HL-60 (cell line): ENCODE results near the gene AMN.

Experiments used
- DNase-seq, 2 experiments: peaks; one replicate each; pipeline ENCODE4 v3.0.0-alpha.2; 2010 to 2020; ENCODE audit warnings: low read depth in 1 of 2, low spot score in 1 of 2
- H3K27ac ChIP-seq: fragments of 250-450 bp; sonication (Bioruptor Pico); replicated peaks from 2 replicates; pipeline ENCODE4 v1.5.1; 2020; ENCODE audit warnings: mild to moderate bottlenecking, moderate library complexity
- H3K27me3 ChIP-seq: fragments of 250-450 bp; sonication (Bioruptor Pico); 2 replicates; pipeline ENCODE4 v1.5.1; 2021; ENCODE audit warnings: mild to moderate bottlenecking, moderate library complexity; ENCODE audit not compliant: insufficient read depth, poor library complexity, severe bottlenecking
- H3K4me3 ChIP-seq: replicated peaks from 2 replicates; pipeline ENCODE4 v1.5.1; 2011; ENCODE audit warnings: mild to moderate bottlenecking, control low read depth, low read length; ENCODE audit not compliant: insufficient read depth
- CTCF ChIP-seq: IDR thresholded peaks from one replicate; pipeline ENCODE4 v1.5.1; 2011; ENCODE audit warnings: low read length, control low read depth, inconsistent platforms; ENCODE audit not compliant: insufficient read depth
- GABPA ChIP-seq: IDR thresholded peaks from 2 replicates; pipeline ENCODE4 v1.6.1; 2012; ENCODE audit warnings: low read depth
- POLR2AphosphoS5 ChIP-seq: IDR thresholded peaks from 2 replicates; pipeline ENCODE4 v1.6.1; 2012; ENCODE audit warnings: low read depth
- REST ChIP-seq: IDR thresholded peaks from 2 replicates; pipeline ENCODE4 v1.6.1; 2012; ENCODE audit warnings: low read depth; ENCODE audit not compliant: insufficient replicate concordance
- SPI1 ChIP-seq: IDR thresholded peaks from 2 replicates; pipeline ENCODE4 v1.6.1; 2012; ENCODE audit warnings: low read depth, mild to moderate bottlenecking, borderline replicate concordance

AMN gene

GRCh38 chr14:102971314-102971713 is 48.9 kb downstream of the AMN start:
- Histone ChIP-seq H3K27ac (no peak overlapping the region), H3K4me3 (no peak overlapping the region)
- DNase-seq, result no peak

GRCh38 chr14:102971836-102972606 is 49.6 kb downstream of the AMN start:
- TF ChIP-seq SPI1 (no peak), REST (no peak), POLR2AphosphoS5 (no peak), CTCF (no peak), GABPA (no peak)

More at GRCh38 chr14:102971314-102971713, 48.9 kb downstream of the AMN start:
- no peaks in the 10 kb centered on the region for H3K27me3 ChIP-seq
- TF ChIP-seq GABPA, result no peak

GRCh38 chr14:102973706-102974285 is 51.3 kb downstream of the AMN start:
- Histone ChIP-seq H3K4me3 (no peak overlapping the region), H3K27ac (no peak overlapping the region), H3K27me3 (no peaks in the 10 kb centered on the region)
- DNase-seq, result peak; percentile 15 to 72
- TF ChIP-seq CTCF (no peak), REST (no peak), SPI1 (no peak; the same call in 1 of the 2 replicates), GABPA (no peak), POLR2AphosphoS5 (no peak)

More at GRCh38 chr14:102971836-102972606, 49.6 kb downstream of the AMN start:
- no peak for DNase-seq
- no peaks in the 10 kb centered on the region for H3K27me3 ChIP-seq
- H3K4me3 ChIP-seq, result no peak overlapping the region
- no peak overlapping the region for H3K27ac ChIP-seq

GRCh38 chr14:102975662-102976061 is 53.2 kb downstream of the AMN start:
- TF ChIP-seq CTCF (no peak), REST (no peak), SPI1 (no peak), POLR2AphosphoS5 (no peak), GABPA (no peak)
- peaks cover 2% of the 10 kb centered on the region for H3K27me3 ChIP-seq
- H3K27ac ChIP-seq, result no peak overlapping the region
- no peak overlapping the region for H3K4me3 ChIP-seq
- no peak for DNase-seq
